OCI-LY3 (cell line): Measurements from ENCODE around the gene KRTAP5-3.

ENCODE experiments used
- CTCF ChIP-seq: fragments of 200-600, 300-600 bp; sonication (generic); IDR thresholded peaks from 2 replicates; pipeline ENCODE4 v1.5.1; 2014; ENCODE audit warnings: antibody characterized with exemption, low read length, low read depth
- EZH2phosphoT487 ChIP-seq: fragments of 200-600 bp; shearing (Covaris generic); IDR thresholded peaks from 2 replicates; pipeline ENCODE4 v1.6.1; 2018; ENCODE audit warnings: antibody characterized with exemption, mixed run types, low read depth

GRCh38 chr11:1597331-1597993 is 10.8 kb downstream of the KRTAP5-3 start:
- no peak for TF ChIP-seq CTCF
- no peak for TF ChIP-seq EZH2phosphoT487
